OCI-LY3 (cell line): ENCODE data around the gene GRIK4.

Experiments used
- CTCF ChIP-seq: fragments of 200-600, 300-600 bp; sonication (generic); IDR thresholded peaks from 2 replicates; pipeline ENCODE4 v1.5.1; 2014; ENCODE audit warnings: antibody characterized with exemption, low read length, low read depth
- EZH2phosphoT487 ChIP-seq: fragments of 200-600 bp; shearing (Covaris generic); IDR thresholded peaks from 2 replicates; pipeline ENCODE4 v1.6.1; 2018; ENCODE audit warnings: antibody characterized with exemption, mixed run types, low read depth

GRCh38 chr11:120659076-120659475 lies 147.5 kb downstream of the GRIK4 start:
- TF ChIP-seq CTCF (no peak), EZH2phosphoT487 (no peak)
